Activated CD4-positive, alpha-beta memory T cell treated with anti-CD3 and anti-CD28 coated beads for 36 hours (primary cell): ENCODE data around the gene EPN1. TPM values are rescaled to one million over a fixed set of nuclear protein-coding genes. Genes with fewer than 3 reads are reported as not detected.

Experiments
- CTCF ChIA-PET: fragments of 350-600 bp; sonication (Branson Sonifier 250); formaldehyde crosslinking; loops from one replicate; lab custom pipeline; 2021; ENCODE audit warnings: antibody characterized with exemption, inconsistent platforms; lab: Charles Lee
- POLR2A ChIA-PET: fragments of 350-600 bp; sonication (Branson Sonifier 250); formaldehyde crosslinking; loops from one replicate; lab custom pipeline; 2021; ENCODE audit warnings: antibody characterized with exemption; lab: Charles Lee
- DNase-seq: peaks from one replicate; pipeline ENCODE4 v3.0.0-alpha.2; 2020
- H3K27ac Mint-ChIP-seq: one replicate; pipeline ENCODE4 v1.8.0; 2021; ENCODE audit warnings: mixed read lengths
- H3K27me3 Mint-ChIP-seq: one replicate; pipeline ENCODE4 v1.8.0; 2021; ENCODE audit warnings: mixed read lengths
- H3K36me3 Mint-ChIP-seq: one replicate; pipeline ENCODE4 v1.8.0; 2021; ENCODE audit warnings: mixed read lengths
- H3K4me1 Mint-ChIP-seq: one replicate; pipeline ENCODE4 v1.8.0; 2021; ENCODE audit warnings: low read depth, mixed read lengths
- H3K4me3 Mint-ChIP-seq: one replicate; pipeline ENCODE4 v1.8.0; 2021; ENCODE audit warnings: mild to moderate bottlenecking, mixed read lengths
- H3K9me3 Mint-ChIP-seq: one replicate; pipeline ENCODE4 v1.8.0; 2021; ENCODE audit warnings: mixed read lengths
- intact Hi-C: fragments of 100-400 bp; cut with micrococcal nuclease; formaldehyde crosslinking; loops from one replicate; pipeline ENCODE4 v1.15.1; 2023
- total RNA-seq, 2 experiments: library from RNA; stranded (reverse); gene quantifications; one replicate each; pipeline ENCODE4 v1.2.3, GENCODE V29; 2021

EPN1 gene
- total RNA-seq, 2 experiments from 2014 or later = 36.0 to 36.1 TPM

DNA sequence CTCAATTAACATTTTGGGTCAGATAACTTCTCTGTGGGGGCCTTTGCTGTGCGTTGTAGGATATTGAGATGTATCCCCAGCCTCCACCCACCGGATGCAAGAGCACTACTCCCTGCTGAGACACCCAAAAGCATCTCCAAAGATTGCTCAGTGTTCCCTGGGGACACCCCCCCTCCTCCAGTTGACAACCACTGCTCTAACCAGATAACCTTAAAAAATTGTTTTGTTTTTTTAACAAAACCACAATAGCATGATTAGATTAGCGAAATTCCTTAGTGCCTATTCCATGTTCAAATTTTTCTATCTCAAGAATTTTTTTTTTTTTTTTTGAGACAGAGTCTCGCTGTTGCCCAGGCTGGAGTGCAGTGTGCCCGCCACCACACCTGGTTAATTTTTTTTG lies 2.6 kb upstream of the EPN1 start:
- Mint-ChIP-seq H3K4me3 (no peak overlapping the region), H3K36me3 (peaks cover 37% of the 10 kb centered on the region), H3K9me3 (no peaks in the 10 kb centered on the region), H3K27me3 (no peaks in the 10 kb centered on the region), H3K27ac (no peak overlapping the region), H3K4me1 (peaks cover 40% of the 10 kb centered on the region)
- ChIA-PET POLR2A (no interaction called here), CTCF (interaction anchor here (0.7 to 2.1 kb wide), 4 partner anchors 16 to 656 kb away, joined by 3 to 23 read pairs (median 14); partner anchors contain the start of gene U2AF2)
- intact Hi-C loops = no loop called here
- no peak for DNase-seq

DNA sequence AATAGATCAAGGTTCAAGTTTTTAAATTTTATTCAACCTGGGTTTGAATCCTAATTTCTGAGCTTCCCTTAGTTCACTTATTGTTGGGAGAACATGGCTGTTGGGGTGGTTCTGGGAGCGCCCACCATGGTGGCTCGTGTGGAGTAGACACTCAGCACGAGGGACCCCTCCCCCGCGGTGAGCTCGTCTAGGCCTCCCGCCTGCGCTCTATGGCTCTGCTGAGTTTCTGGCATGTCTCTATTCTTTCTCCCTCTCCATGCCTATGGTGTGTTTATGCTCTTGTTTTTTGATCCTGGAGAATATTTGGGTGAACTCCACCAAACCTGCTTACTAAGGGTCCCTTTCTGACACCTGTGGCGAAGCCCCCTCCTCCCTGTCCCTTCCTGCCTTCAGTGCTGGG lies 1.6 kb upstream of the EPN1 start:
- CTCF ChIA-PET = interaction anchor here (1.1 kb wide), 1 partner anchor 41 kb away, joined by 6 read pairs; no protein-coding TSS in a partner anchor
- Mint-ChIP-seq H3K4me1 (peaks cover 48% of the 10 kb centered on the region), H3K36me3 (peaks cover 37% of the 10 kb centered on the region)

DNA sequence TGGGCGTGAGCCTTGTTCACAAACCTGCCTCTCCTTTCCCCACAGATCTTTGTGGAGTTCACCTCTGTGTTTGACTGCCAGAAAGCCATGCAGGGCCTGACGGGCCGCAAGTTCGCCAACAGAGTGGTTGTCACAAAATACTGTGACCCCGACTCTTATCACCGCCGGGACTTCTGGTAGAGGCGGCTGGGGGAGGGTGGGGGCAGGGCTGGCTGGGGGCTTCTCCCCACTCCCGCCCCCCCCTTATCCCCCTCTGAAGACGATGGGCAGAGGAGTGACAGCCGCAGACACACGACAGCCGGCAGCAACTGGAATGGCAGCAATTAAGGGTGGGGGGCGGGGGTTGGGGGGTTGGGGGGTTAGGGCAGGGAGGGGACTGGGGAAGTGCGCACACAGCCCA lies 1.1 kb upstream of the EPN1 start:
- DNase-seq = no peak
- peak overlapping the region; percentile 21 for H3K4me3 Mint-ChIP-seq
- intact Hi-C loops = loop anchor here (2.0 kb wide), 1 partner anchor 39 kb away; no protein-coding TSS in a partner anchor
- ChIA-PET CTCF (interaction anchor here (1.1 kb wide), 2 partner anchors 16 to 41 kb away, joined by 3 to 6 read pairs; no protein-coding TSS in a partner anchor), POLR2A (no interaction called here)
- peaks cover 51% of the 10 kb centered on the region for H3K4me1 Mint-ChIP-seq
- no peaks in the 10 kb centered on the region for H3K9me3 Mint-ChIP-seq
- no peaks in the 10 kb centered on the region for H3K27me3 Mint-ChIP-seq
- peaks cover 42% of the 10 kb centered on the region for H3K36me3 Mint-ChIP-seq
- peak overlapping the region; percentile 55 for H3K27ac Mint-ChIP-seq

More for the DNA sequence above, 1.6 kb upstream of the EPN1 start:
- no peak for DNase-seq
- intact Hi-C loops = no loop called here
- Mint-ChIP-seq H3K27ac (peak overlapping the region; percentile 55), H3K9me3 (no peaks in the 10 kb centered on the region), H3K4me3 (peak overlapping the region; percentile 21), H3K27me3 (no peaks in the 10 kb centered on the region)
- POLR2A ChIA-PET = no interaction called here

DNA sequence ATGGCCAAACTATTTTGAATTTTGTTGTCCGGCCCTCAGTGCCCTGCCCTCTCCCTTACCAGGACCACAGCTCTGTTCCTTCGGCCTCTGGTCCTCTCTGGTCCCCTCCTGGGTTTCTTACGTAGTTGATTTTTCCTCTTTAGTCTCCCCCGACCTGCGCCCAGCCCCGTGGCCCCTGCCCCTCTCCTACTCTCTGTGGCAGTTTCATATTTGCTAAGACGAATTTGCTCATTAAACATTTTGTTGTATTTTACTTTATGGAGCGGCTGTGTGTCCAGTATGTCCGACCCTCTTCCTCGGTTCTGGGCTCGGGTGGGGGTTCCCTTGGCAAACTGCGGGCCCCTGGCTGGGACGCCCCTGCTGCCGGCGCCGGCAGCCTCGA lies 576 bp upstream of the EPN1 start:
- ChIA-PET CTCF (interaction anchor here (1.1 kb wide), 1 partner anchor 17 kb away, joined by 3 read pairs; no protein-coding TSS in a partner anchor), POLR2A (interaction anchor here (1.3 kb wide), 1 partner anchor 18 kb away, joined by 3 read pairs; no protein-coding TSS in a partner anchor)
- Mint-ChIP-seq H3K4me1 (peaks cover 53% of the 10 kb centered on the region), H3K4me3 (peak overlapping the region; percentile 56), H3K9me3 (no peaks in the 10 kb centered on the region), H3K27ac (peak overlapping the region; percentile 72), H3K27me3 (no peaks in the 10 kb centered on the region), H3K36me3 (peaks cover 39% of the 10 kb centered on the region)
- intact Hi-C loops = loop anchor here (2.0 kb wide), 1 partner anchor 40 kb away; no protein-coding TSS in a partner anchor
- DNase-seq = no peak

DNA sequence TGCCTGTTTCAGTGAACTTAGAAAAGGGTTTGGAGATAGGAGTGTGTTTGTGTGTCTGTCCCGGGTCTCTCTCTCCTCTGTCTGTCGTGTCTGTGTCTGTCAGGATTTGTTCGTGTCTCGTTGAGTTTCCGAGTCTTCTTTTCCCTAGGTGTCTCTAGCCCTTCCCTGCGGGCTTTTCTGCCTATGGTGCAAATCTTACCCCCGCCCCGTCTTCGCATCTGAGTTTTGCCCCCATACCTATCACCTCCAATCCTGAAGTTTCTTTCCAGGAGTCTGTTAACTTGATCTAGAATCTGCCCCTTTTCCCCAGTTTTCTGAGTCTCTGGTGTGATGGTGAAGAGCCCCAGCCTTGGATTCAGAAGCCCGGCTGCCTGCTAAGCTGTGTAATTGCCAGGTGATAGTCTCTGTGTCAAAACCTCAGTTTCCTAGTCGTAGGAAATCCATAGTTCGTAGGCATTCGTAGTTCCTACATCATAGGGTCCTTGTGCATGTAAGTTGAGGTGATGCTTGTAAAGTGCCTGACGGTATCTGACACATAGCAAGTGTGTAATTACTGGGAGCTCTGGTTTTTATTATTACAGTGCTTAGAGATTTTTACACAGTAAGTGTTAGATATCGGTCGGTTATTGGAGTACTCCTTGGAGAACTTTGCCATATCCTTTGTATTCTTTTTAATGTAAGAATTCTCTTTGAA lies 782 bp downstream of the EPN1 start:
- H3K27ac Mint-ChIP-seq = peak overlapping the region; percentile 86
- no peaks in the 10 kb centered on the region for H3K9me3 Mint-ChIP-seq
- H3K4me1 Mint-ChIP-seq = peaks cover 54% of the 10 kb centered on the region
- CTCF ChIA-PET = interaction anchor here (1.0 to 1.2 kb wide), 3 partner anchors 28 to 43 kb away, joined by 3 to 4 read pairs (median 4); no protein-coding TSS in a partner anchor
- H3K27me3 Mint-ChIP-seq = no peaks in the 10 kb centered on the region
- intact Hi-C loops = loop anchor here (1.0 to 2.0 kb wide), 2 partner anchors 21 to 41 kb away; partner anchors contain the start of gene U2AF2
- peaks cover 39% of the 10 kb centered on the region for H3K36me3 Mint-ChIP-seq
- no peak for DNase-seq
- POLR2A ChIA-PET = interaction anchor here (1.3 kb wide), 1 partner anchor 19 kb away, joined by 3 read pairs; no protein-coding TSS in a partner anchor
- H3K4me3 Mint-ChIP-seq = peak overlapping the region; percentile 90

- peak overlapping the region; percentile 90 for H3K4me3 Mint-ChIP-seq
- no peak for DNase-seq
- H3K9me3 Mint-ChIP-seq = no peaks in the 10 kb centered on the region
- ChIA-PET CTCF (interaction anchor here (1.0 to 1.2 kb wide), 3 partner anchors 27 to 44 kb away, joined by 3 to 4 read pairs (median 4); no protein-coding TSS in a partner anchor), POLR2A (no interaction called here)
- no peaks in the 10 kb centered on the region for H3K27me3 Mint-ChIP-seq
- no peak overlapping the region for H3K27ac Mint-ChIP-seq
- H3K36me3 Mint-ChIP-seq = peaks cover 36% of the 10 kb centered on the region
- peaks cover 48% of the 10 kb centered on the region for H3K4me1 Mint-ChIP-seq
- intact Hi-C loops = no loop called here
Observed at GRCh38 chr19:55676383-55676782, 1.4 kb downstream of the EPN1 start.

DNA sequence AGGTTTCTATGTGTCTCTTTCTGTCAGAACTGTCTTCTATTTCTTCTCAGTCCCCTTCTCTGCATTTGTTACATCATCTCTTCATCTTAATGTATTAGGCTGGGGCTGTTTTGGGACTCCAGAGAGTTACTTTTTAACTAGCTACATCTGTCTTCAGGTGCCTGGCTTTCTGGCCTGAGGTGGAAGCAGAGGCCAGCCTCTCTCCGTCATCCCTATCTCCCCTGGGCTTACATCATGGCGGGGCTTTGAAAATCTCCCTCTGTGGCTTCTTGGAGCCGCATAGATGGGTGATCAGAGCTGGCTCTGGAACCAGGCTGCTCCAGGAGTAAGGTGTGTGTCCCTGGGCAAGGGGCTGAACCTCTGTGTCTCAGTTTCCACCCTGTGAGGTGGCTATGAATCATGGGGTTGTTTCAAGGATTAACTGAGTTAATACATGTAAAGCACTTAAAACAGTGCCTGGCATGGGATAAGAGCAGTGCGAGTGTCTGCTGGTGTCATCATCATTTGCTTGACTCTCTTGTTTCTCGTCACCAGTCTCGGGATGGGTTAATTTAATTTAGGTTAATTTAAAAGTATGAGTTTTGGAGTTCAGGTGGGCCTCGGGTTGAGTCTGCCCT lies 2.0 kb downstream of the EPN1 start:
- CTCF ChIA-PET = interaction anchor here (1.0 to 1.2 kb wide), 3 partner anchors 27 to 44 kb away, joined by 3 to 4 read pairs (median 4); no protein-coding TSS in a partner anchor
- intact Hi-C loops = no loop called here
- peak; percentile 17 for DNase-seq
- Mint-ChIP-seq H3K4me3 (peak overlapping the region; percentile 90), H3K36me3 (peaks cover 33% of the 10 kb centered on the region), H3K27ac (no peak overlapping the region), H3K27me3 (no peaks in the 10 kb centered on the region), H3K9me3 (no peaks in the 10 kb centered on the region), H3K4me1 (peaks cover 46% of the 10 kb centered on the region)
- POLR2A ChIA-PET = no interaction called here

DNA sequence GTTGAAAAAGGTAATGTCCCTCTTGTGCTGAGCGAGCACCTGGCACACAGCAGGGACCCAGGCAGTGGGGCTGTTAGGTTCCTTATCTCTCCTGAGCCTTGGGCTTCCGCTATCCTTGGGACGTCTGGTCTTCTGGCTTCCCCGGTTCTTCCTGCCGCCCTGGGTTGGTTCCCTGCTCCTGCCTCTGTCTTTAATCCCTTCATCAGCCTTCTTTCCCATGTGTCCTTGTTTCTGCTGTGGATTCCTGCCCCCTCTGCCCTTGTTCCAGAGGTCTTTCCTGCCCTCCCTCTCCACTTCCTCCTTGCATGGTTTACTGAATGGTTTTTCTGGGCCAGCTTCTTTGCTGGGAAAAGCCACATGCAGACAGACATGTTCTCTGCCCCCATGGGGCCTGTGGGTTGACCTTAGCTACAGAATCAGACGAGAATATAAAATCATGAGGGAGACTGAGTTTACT lies 2.6 kb downstream of the EPN1 start:
- peak overlapping the region; percentile 39 for H3K27ac Mint-ChIP-seq
- peaks cover 30% of the 10 kb centered on the region for H3K36me3 Mint-ChIP-seq
- ChIA-PET POLR2A (no interaction called here), CTCF (no interaction called here)
- no peaks in the 10 kb centered on the region for H3K9me3 Mint-ChIP-seq
- intact Hi-C loops = no loop called here
- peaks cover 46% of the 10 kb centered on the region for H3K4me1 Mint-ChIP-seq
- DNase-seq = no peak
- H3K4me3 Mint-ChIP-seq = no peak overlapping the region
- no peaks in the 10 kb centered on the region for H3K27me3 Mint-ChIP-seq

GRCh38 chr19:55678121-55678671 lies 3.2 kb downstream of the EPN1 start:
- peaks cover 29% of the 10 kb centered on the region for H3K36me3 Mint-ChIP-seq
- intact Hi-C loops = no loop called here
- CTCF ChIA-PET = no interaction called here

DNA sequence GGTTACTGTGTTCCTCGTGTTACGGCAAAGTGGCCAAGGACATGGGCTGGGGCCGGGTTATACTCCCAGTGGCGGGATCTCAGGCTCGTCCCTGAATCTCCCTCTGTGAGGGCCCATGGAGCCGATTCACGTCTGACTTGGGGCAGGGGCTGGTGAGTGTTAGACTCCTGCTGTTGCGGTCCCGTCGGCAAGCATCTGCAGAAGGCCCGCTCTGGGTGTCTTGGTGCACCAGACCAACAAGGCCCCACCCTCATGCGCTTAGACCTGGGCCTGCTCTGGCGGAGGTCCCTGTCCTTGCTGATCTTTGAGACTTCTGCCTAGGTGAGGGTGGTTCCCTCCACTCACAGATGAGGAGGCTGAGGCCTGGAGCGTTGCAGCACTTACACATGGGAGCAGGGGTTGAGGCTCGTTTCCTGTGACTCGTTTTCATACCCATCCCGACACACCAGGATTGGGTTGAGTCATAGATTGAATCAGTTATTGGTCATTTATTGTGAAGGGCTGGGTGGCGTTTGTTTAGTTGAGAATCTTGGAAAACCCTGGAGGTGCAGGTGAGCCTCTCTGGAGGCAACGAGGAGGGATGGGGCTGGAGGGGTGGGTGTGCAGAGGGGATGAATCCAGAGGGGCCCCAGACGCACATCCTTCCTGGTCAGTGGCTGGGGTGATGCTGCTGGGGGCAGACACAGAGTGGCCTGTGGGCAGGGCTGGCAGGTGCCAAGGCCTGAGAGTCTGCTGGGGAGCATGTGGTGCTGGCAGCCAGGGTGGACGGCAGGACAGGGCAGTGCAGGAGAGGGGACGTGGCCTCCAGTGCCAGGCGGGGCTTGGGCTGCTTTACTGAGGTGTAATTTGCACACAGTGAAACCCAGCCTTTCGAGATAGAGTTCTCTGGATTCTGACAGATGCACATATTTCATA lies 4.6 kb downstream of the EPN1 start:
- H3K36me3 Mint-ChIP-seq = peaks cover 21% of the 10 kb centered on the region
- peak; percentile 32 for DNase-seq
- H3K27ac Mint-ChIP-seq = peak overlapping the region; percentile 70
- POLR2A ChIA-PET = no interaction called here
- no peak overlapping the region for H3K4me3 Mint-ChIP-seq
- CTCF ChIA-PET = no interaction called here
- H3K4me1 Mint-ChIP-seq = peaks cover 38% of the 10 kb centered on the region
- H3K9me3 Mint-ChIP-seq = no peaks in the 10 kb centered on the region
- intact Hi-C loops = no loop called here
- no peaks in the 10 kb centered on the region for H3K27me3 Mint-ChIP-seq

More at GRCh38 chr19:55678121-55678671, 3.2 kb downstream of the EPN1 start:
- Mint-ChIP-seq H3K4me3 (no peak overlapping the region), H3K9me3 (no peaks in the 10 kb centered on the region), H3K4me1 (peaks cover 46% of the 10 kb centered on the region), H3K27ac (peak overlapping the region; percentile 39), H3K27me3 (no peaks in the 10 kb centered on the region)
- POLR2A ChIA-PET = no interaction called here
- DNase-seq = no peak
